Stomach (tissue), 9 donors: ENCODE results near the gene SLC38A1. TPM values are rescaled to one million over a fixed set of nuclear protein-coding genes. Genes with fewer than 3 reads are reported as not detected.

Source experiments
- DNase-seq, 2 donors: peaks; one replicate each; pipeline versions ENCODE4 v3.0.0 to v3.0.0-alpha.2; 2013 to 2019
- H3K27ac ChIP-seq, 5 donors: fragments of 200-600 bp in 4 of 5; sonication (generic) in 4 of 5; one replicate each; pipeline ENCODE4 v1.5.1; 2013 to 2019; ENCODE audit warnings: mild to moderate bottlenecking in 1 of 5, moderate library complexity in 1 of 5
- H3K27me3 ChIP-seq, 3 donors: fragments of 200-600 bp; sonication (generic); one replicate each; pipeline ENCODE4 v1.5.1; 2017 to 2019; ENCODE audit warnings: mixed run types in 1 of 3
- H3K36me3 ChIP-seq, 4 donors: fragments of 200-600 bp; sonication (generic); 1 replicate in 3 of 4; 2 replicates in 1 of 4; pipeline ENCODE4 v1.5.1; 2016 to 2019
- H3K4me1 ChIP-seq, 4 donors: fragments of 200-600 bp; sonication (generic); one replicate each; pipeline ENCODE4 v1.5.1; 2016 to 2019
- H3K4me3 ChIP-seq, 4 donors: fragments of 200-600 bp; sonication (generic) in 3 of 4; one replicate each; pipeline ENCODE4 v1.5.1; 2016 to 2019; ENCODE audit warnings: mild to moderate bottlenecking in 1 of 4
- H3K9me3 ChIP-seq, 4 donors: fragments of 200-600 bp; sonication (generic); one replicate each; pipeline ENCODE4 v1.5.1; 2016 to 2019
- EP300 ChIP-seq: sonication (generic); formaldehyde crosslinking; IDR thresholded peaks from one replicate; pipeline ENCODE4 v1.6.1; 2017; ENCODE audit warnings: antibody characterized with exemption
- POLR2A ChIP-seq, 4 donors: fragments of 450-650 bp; IDR thresholded peaks; one replicate each; pipeline ENCODE4 v1.6.1; 2016; ENCODE audit warnings: antibody characterized with exemption in 4 of 4, control low read depth in 2 of 4, mild to moderate bottlenecking in 1 of 4, moderate library complexity in 1 of 4
- POLR2AphosphoS5 ChIP-seq, 3 donors: sonication (generic); formaldehyde crosslinking; IDR thresholded peaks; one replicate each; pipeline ENCODE4 v1.6.1; 2016; ENCODE audit warnings: antibody characterized with exemption in 3 of 3
- WGBS, 5 donors: extraction: QIAGEN DNeasy Blood & Tissue Kit in 3 of 5; methylation state at CpG; one replicate each; pipeline versions ENCODE4 v1.1.5 to v1.1.7; 2013 to 2018; 5-methylcytosine and 5-hydroxymethylcytosine counted together
- intact Hi-C: fragments of 100-400 bp; cut with DNase I; formaldehyde crosslinking; loops from one replicate; pipeline ENCODE4 v1.15.1; 2023; ENCODE audit warnings: low total_unique reads
- polyA plus RNA-seq, 3 donors: library from polyadenylated mRNA; stranded (reverse); fragments of 200-250 nt; gene quantifications; one replicate each; pipeline ENCODE4 v1.2.3, GENCODE V29; 2013
- total RNA-seq, 5 donors: library from RNA; depleted of rRNA; stranded (reverse); fragments of >200 nt; gene quantifications; one replicate each; pipeline versions ENCODE4 v1.1.0 to v1.2.3, GENCODE V29; 2014 to 2016
- TF ChIP-seq, protein P1 (sequence below), 7 experiments: fragments of 450-650 bp in 4 of 7; fragments of 200-600 bp in 3 of 7; sonication (generic) in 3 of 7; IDR thresholded peaks; one replicate each; pipeline ENCODE4 v1.5.1; 2016 to 2019; ENCODE audit warnings: antibody characterized with exemption in 7 of 7, control low read depth in 2 of 7, mild to moderate bottlenecking in 1 of 7
- donor health status: healthy with polysubstance abuse.
- donor health status: Bipolar disorder and iron deficiency.
- donor health status: healthy.

SLC38A1 gene
- total and polyA plus RNA-seq, 8 donors = 3.2 to 164 (median 51.6) TPM

DNA sequence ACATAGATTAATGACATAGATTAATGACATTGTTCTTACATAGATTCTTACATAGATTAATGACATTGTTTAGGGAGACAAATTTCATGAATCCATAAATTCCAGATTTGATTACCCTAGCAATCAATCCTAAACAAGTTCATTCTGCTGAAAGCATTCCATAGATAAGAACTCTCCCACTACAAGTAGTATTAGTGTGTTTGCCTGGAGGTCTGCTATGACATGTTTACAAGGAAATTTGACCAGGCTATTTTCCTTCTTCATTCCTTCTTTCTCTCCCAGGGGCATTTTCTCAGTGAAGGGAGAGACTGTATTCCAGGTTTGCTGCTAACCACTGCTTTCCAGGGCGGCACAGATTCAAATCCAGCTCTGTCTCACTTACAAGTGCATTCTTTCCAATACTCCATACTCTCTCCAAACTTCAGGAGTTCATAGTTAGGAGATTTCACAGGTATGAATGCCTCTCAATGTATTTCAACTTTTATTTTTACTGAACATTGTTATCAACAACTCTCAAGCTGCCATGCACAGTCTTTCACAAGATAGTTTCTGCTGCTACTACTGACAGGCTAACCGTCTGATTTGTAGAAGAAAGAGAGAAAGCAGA lies 134.5 kb downstream of the SLC38A1 start:
- no peak overlapping the region for H3K4me3 ChIP-seq
- no peak overlapping the region for H3K27ac ChIP-seq
- intact Hi-C loops = no loop called here
- TF ChIP-seq EP300 (no peak), POLR2A (IDR thresholded peaks at IDR 0.05) (no peak), POLR2AphosphoS5 (IDR thresholded peaks at IDR 0.05) (no peak)
- TF ChIP-seq, protein P1, sequence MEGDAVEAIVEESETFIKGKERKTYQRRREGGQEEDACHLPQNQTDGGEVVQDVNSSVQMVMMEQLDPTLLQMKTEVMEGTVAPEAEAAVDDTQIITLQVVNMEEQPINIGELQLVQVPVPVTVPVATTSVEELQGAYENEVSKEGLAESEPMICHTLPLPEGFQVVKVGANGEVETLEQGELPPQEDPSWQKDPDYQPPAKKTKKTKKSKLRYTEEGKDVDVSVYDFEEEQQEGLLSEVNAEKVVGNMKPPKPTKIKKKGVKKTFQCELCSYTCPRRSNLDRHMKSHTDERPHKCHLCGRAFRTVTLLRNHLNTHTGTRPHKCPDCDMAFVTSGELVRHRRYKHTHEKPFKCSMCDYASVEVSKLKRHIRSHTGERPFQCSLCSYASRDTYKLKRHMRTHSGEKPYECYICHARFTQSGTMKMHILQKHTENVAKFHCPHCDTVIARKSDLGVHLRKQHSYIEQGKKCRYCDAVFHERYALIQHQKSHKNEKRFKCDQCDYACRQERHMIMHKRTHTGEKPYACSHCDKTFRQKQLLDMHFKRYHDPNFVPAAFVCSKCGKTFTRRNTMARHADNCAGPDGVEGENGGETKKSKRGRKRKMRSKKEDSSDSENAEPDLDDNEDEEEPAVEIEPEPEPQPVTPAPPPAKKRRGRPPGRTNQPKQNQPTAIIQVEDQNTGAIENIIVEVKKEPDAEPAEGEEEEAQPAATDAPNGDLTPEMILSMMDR (IDR thresholded peaks at IDR 0.05) = no peak
- no peaks in the 10 kb centered on the region for H3K27me3 ChIP-seq
- H3K9me3 ChIP-seq = no peaks in the 10 kb centered on the region
- H3K36me3 ChIP-seq = no peaks in the 10 kb centered on the region
- no peaks in the 10 kb centered on the region for H3K4me1 ChIP-seq
- DNase-seq = no peak
- 54 to 62% (median 61%) methylated on average over 2 of the region's 2 CpGs for WGBS, 5 donors

DNA sequence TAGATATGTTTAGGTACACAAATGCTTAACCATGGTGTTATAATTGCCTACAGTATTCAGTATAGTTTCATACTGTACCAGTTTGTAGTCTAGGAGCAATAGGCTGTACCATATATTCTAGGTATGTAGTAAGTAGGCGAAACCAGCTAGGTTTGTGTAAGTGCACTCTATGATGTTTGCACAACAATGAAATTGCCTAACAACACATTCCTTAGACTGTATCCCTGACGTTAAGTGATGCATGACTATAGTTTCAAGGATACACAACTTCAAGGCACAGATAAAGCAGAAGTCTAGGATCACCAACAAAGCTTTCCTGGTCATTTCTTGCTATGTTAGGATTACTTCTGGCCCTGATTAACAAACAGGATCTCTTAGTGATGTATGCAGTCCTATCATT lies 135.1 kb downstream of the SLC38A1 start:
- no peaks in the 10 kb centered on the region for H3K4me1 ChIP-seq
- H3K27me3 ChIP-seq = no peaks in the 10 kb centered on the region
- H3K4me3 ChIP-seq = no peak overlapping the region
- H3K27ac ChIP-seq = no peak overlapping the region
- H3K9me3 ChIP-seq = no peaks in the 10 kb centered on the region
- WGBS, 5 donors = 49 to 57% (median 52%) methylated on average over 2 of the region's 2 CpGs
- no peak for TF ChIP-seq POLR2A (IDR thresholded peaks at IDR 0.05)
- TF ChIP-seq, protein P1 (IDR thresholded peaks at IDR 0.05) = no peak
- TF ChIP-seq EP300 = no peak
- no peak for TF ChIP-seq POLR2AphosphoS5 (IDR thresholded peaks at IDR 0.05)
- no peaks in the 10 kb centered on the region for H3K36me3 ChIP-seq
- no peak for DNase-seq
- intact Hi-C loops = no loop called here

Other genes with a start within 250 kb of the SLC38A1 start
- gene SLC38A2, start 103.7 kb upstream of the SLC38A1 start, total RNA-seq = 100 to 1,000 TPM; 141 to 716 (median 250) TPM
- gene SLC38A2, start 103.7 kb upstream of the SLC38A1 start, polyA plus RNA-seq = 10 to 100 TPM; 26.6 to 88.6 (median 27.2) TPM